Endodermal cell (in vitro differentiated cells): ENCODE results near the gene C14orf119. TPM values are rescaled to one million over a fixed set of nuclear protein-coding genes. Genes with fewer than 3 reads are reported as not detected.

Experiments
- DNase-seq: peaks from one replicate; pipeline ENCODE4 v3.0.0-alpha.2; 2017
- H3K27ac ChIP-seq: 2 replicates; pipeline ENCODE4 v1.5.1; 2013; ENCODE audit warnings: mild to moderate bottlenecking, low read depth, low read length, moderate library complexity
- H3K27me3 ChIP-seq: 2 replicates; pipeline ENCODE4 v1.6.1; 2013; ENCODE audit warnings: mild to moderate bottlenecking, low read length, moderate library complexity; ENCODE audit not compliant: insufficient read depth, control insufficient read depth, poor library complexity, severe bottlenecking
- H3K36me3 ChIP-seq: 2 replicates; pipeline ENCODE4 v1.7.0; 2013; ENCODE audit warnings: mild to moderate bottlenecking, low read length, moderate library complexity; ENCODE audit not compliant: control insufficient read depth, insufficient read depth
- H3K4me1 ChIP-seq: one replicate; pipeline ENCODE4 v1.7.0; 2013; ENCODE audit warnings: low read length; ENCODE audit not compliant: control insufficient read depth, insufficient read depth
- H3K4me3 ChIP-seq: 2 replicates; pipeline ENCODE4 v1.5.1; 2013; ENCODE audit warnings: mild to moderate bottlenecking, low read length, moderate library complexity
- H3K9ac ChIP-seq: 2 replicates; pipeline ENCODE4 v1.6.1; 2013; ENCODE audit warnings: mild to moderate bottlenecking, low read length, moderate library complexity; ENCODE audit not compliant: poor library complexity, severe bottlenecking; ENCODE audit errors: extremely low read depth
- H3K9me3 ChIP-seq: 2 replicates; pipeline ENCODE4 v1.6.1; 2013; ENCODE audit warnings: mild to moderate bottlenecking, low read length, moderate library complexity; ENCODE audit not compliant: control insufficient read depth
- H3K27ac Mint-ChIP-seq: 2 replicates; pipeline ENCODE4 v1.8.0; 2020; ENCODE audit warnings: mixed read lengths
- H3K27me3 Mint-ChIP-seq: 2 replicates; pipeline ENCODE4 v1.8.0; 2021; ENCODE audit warnings: mild to moderate bottlenecking, mixed read lengths; ENCODE audit not compliant: insufficient read depth
- H3K36me3 Mint-ChIP-seq: 2 replicates; pipeline ENCODE4 v1.8.0; 2020; ENCODE audit warnings: low read depth, mixed read lengths
- H3K4me1 Mint-ChIP-seq: 2 replicates; pipeline ENCODE4 v1.8.0; 2020; ENCODE audit warnings: mixed read lengths
- H3K4me3 Mint-ChIP-seq: 2 replicates; pipeline ENCODE4 v1.8.0; 2020; ENCODE audit warnings: mild to moderate bottlenecking, moderate library complexity, mixed read lengths
- H3K9me3 Mint-ChIP-seq: 2 replicates; pipeline ENCODE4 v1.8.0; 2020; ENCODE audit warnings: mild to moderate bottlenecking, mixed read lengths
- CTCF ChIP-seq: fragments of 200-600 bp; sonication (generic); conservative IDR thresholded peaks from 2 replicates; pipeline ENCODE4 v1.5.0; 2021; ENCODE audit warnings: antibody characterized with exemption, mild to moderate bottlenecking
- WGBS, 2 experiments: methylation state at CpG; one replicate each; pipeline versions ENCODE4 v1.1.5 to v1.1.7; 2013; ENCODE audit warnings: missing lambda C conversion rate in 2 of 2, mixed read lengths in 1 of 2; ENCODE audit not compliant: insufficient coverage in 1 of 2, insufficient read length in 1 of 2; 5-methylcytosine and 5-hydroxymethylcytosine counted together
- total RNA-seq, 2 donors: library from RNA; stranded (reverse); fragmentation: NEBNext Ultra II Directional in 1 of 2; extraction: Animal tissue kit (Norgen Biotek cat#: 25700) in 1 of 2; gene quantifications; 2 replicates in 1 of 2; 3 replicates in 1 of 2; pipeline ENCODE4 v1.2.1, GENCODE V29; 2021

C14orf119 gene
- total RNA-seq, 2 donors from 2014 or later, result 76.7 to 82.9 TPM

- Histone ChIP-seq H3K27ac (no peak overlapping the region), H3K9me3 (no peaks in the 10 kb centered on the region), H3K4me1 (peaks cover 9% of the 10 kb centered on the region), H3K27me3 (no peaks in the 10 kb centered on the region), H3K36me3 (peaks cover 96% of the 10 kb centered on the region), H3K4me3 (no peak overlapping the region), H3K9ac (no peak overlapping the region)
- TF ChIP-seq CTCF, result no peak
- Mint-ChIP-seq H3K27ac (no peak overlapping the region), H3K27me3 (no peaks in the 10 kb centered on the region), H3K9me3 (no peaks in the 10 kb centered on the region), H3K4me1 (peaks cover 17% of the 10 kb centered on the region), H3K36me3 (peaks cover 73% of the 10 kb centered on the region), H3K4me3 (no peak overlapping the region)
- DNase-seq, result no peak
- WGBS, 2 experiments, result 90% methylated on average over 2 of the region's 2 CpGs; no CpG with 5 or more reads in 1 of the 2 experiments
These were observed 16.6 kb upstream of the C14orf119 start for GRCh38 chr14:23078692-23079116.

DNA sequence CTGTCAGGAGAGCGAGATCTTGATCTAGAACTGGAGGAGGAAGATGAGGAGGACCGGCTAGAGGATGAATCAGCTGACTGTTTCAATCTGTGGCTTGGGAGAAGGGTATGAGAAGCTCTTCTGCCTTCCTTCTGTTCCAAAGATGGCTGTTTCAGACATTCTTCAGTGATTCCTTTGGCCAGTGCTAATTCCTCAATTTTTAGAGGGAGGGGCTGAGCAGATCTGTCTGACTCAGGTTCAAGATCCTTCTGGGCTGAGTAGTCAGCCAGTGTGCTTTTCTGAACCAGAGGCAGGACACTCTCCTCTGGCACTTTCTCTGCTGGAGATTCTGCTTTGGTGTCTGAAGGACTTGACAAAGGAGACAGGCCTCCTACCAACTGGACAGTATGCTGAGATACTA lies 15.6 kb upstream of the C14orf119 start:
- Histone ChIP-seq H3K9me3 (no peaks in the 10 kb centered on the region), H3K27ac (no peak overlapping the region), H3K27me3 (no peaks in the 10 kb centered on the region), H3K4me1 (peaks cover 9% of the 10 kb centered on the region), H3K36me3 (peaks cover 96% of the 10 kb centered on the region), H3K9ac (no peak overlapping the region), H3K4me3 (no peak overlapping the region)
- H3K36me3 Mint-ChIP-seq, result peaks cover 69% of the 10 kb centered on the region
- H3K9me3 Mint-ChIP-seq, result no peaks in the 10 kb centered on the region
- 96 to 100% methylated on average over 1 to 2 of the region's 2 CpGs for WGBS, 2 experiments
- DNase-seq, result no peak
- TF ChIP-seq CTCF, result no peak
- H3K27me3 Mint-ChIP-seq, result no peaks in the 10 kb centered on the region
- peaks cover 15% of the 10 kb centered on the region for H3K4me1 Mint-ChIP-seq
- no peak overlapping the region for H3K27ac Mint-ChIP-seq
- no peak overlapping the region for H3K4me3 Mint-ChIP-seq

DNA sequence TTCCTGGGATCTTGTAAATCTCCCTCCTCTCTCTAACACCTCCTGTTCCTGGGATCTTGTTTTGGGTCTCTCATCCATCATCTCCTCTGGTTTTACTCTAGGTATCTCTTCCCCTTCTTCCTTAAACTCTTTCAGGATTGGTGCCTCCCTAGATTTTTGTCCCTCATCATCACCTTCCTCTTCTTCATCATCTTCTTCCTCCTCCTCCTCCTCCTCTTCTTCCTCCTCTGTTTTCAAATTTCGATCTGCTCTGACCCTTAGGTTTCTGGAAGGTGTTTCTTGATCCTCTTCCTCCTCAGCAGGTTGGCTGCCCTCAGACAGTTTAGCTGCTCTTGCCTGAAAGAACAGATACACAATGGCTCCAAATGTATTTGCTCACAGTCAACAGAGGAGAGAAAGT lies 14.8 kb upstream of the C14orf119 start:
- Mint-ChIP-seq H3K36me3 (peaks cover 71% of the 10 kb centered on the region), H3K4me1 (peaks cover 13% of the 10 kb centered on the region), H3K27ac (no peak overlapping the region), H3K9me3 (no peaks in the 10 kb centered on the region), H3K27me3 (no peaks in the 10 kb centered on the region), H3K4me3 (no peak overlapping the region)
- no peak for DNase-seq
- H3K27ac ChIP-seq, result no peak overlapping the region
- peaks cover 9% of the 10 kb centered on the region for H3K4me1 ChIP-seq
- H3K9ac ChIP-seq, result no peak overlapping the region
- TF ChIP-seq CTCF, result no peak
- 92% methylated on average over 1 of the region's 1 CpG; no CpG with 5 or more reads in 1 of the 2 experiments for WGBS, 2 experiments
- peaks cover 96% of the 10 kb centered on the region for H3K36me3 ChIP-seq
- no peaks in the 10 kb centered on the region for H3K9me3 ChIP-seq
- H3K4me3 ChIP-seq, result no peak overlapping the region
- H3K27me3 ChIP-seq, result no peaks in the 10 kb centered on the region
